OCI-LY1 (cell line): ENCODE results near the gene MED13L.

Experiments
- H2AFZ ChIP-seq: fragments of 200-600 bp; sonication (generic), shearing (Covaris generic); 2 replicates; pipeline ENCODE4 v1.6.0; 2014; ENCODE audit warnings: antibody characterized with exemption, mild to moderate bottlenecking, low read length
- H3F3A ChIP-seq: fragments of 200-600 bp; sonication (generic), shearing (Covaris generic); 2 replicates; pipeline ENCODE4 v1.6.0; 2014; ENCODE audit warnings: mild to moderate bottlenecking, antibody characterized with exemption, low read length, moderate library complexity; ENCODE audit not compliant: insufficient read depth
- H3K27ac ChIP-seq: fragments of 200-600 bp; sonication (generic); 2 replicates; pipeline ENCODE4 v1.5.1; 2014; ENCODE audit warnings: low read length, mixed run types, mild to moderate bottlenecking, low read depth; ENCODE audit not compliant: poor library complexity, severe bottlenecking
- H3K27me3 ChIP-seq: fragments of 200-600 bp; sonication (generic); 2 replicates; pipeline ENCODE4 v1.6.0; 2014; ENCODE audit warnings: antibody characterized with exemption, mild to moderate bottlenecking, low read length, moderate library complexity; ENCODE audit not compliant: insufficient read depth
- H3K36me3 ChIP-seq: fragments of 200-600 bp; sonication (generic); 2 replicates; pipeline ENCODE4 v1.6.1; 2014; ENCODE audit warnings: mild to moderate bottlenecking, antibody characterized with exemption, low read length, moderate library complexity, mixed read lengths; ENCODE audit not compliant: insufficient read depth
- H3K4me1 ChIP-seq: fragments of 200-600 bp; sonication (generic); 2 replicates; pipeline ENCODE4 v1.5.1; 2014; ENCODE audit warnings: mild to moderate bottlenecking, low read length, moderate library complexity; ENCODE audit not compliant: insufficient read depth, severe bottlenecking
- H3K4me2 ChIP-seq: fragments of 200-600 bp; sonication (generic), shearing (Covaris generic); 2 replicates; pipeline ENCODE4 v1.6.1; 2014; ENCODE audit warnings: low read length
- H3K4me3 ChIP-seq: fragments of 200-600 bp; sonication (generic); 2 replicates; pipeline ENCODE4 v1.5.1; 2014; ENCODE audit warnings: low read length, low read depth, mild to moderate bottlenecking, mixed read lengths; ENCODE audit not compliant: poor library complexity, severe bottlenecking
- H3K79me2 ChIP-seq: fragments of 200-600 bp; shearing (Covaris generic); 2 replicates; pipeline ENCODE4 v1.6.1; 2016; ENCODE audit warnings: mixed run types, low read length, mixed read lengths; ENCODE audit not compliant: insufficient read depth
- H3K9ac ChIP-seq: fragments of 200-600 bp; sonication (generic), shearing (Covaris generic); 2 replicates; pipeline ENCODE4 v1.6.1; 2014; ENCODE audit warnings: mild to moderate bottlenecking, low read length, mixed read lengths
- H3K9me2 ChIP-seq: fragments of 200-600 bp; sonication (generic), shearing (Covaris generic); 2 replicates; pipeline ENCODE4 v1.6.1; 2014; ENCODE audit warnings: low read depth, mild to moderate bottlenecking, low read length, mixed read lengths
- H3K9me3 ChIP-seq: fragments of 200-600 bp; shearing (Covaris generic); 2 replicates; pipeline ENCODE4 v1.6.1; 2014; ENCODE audit warnings: low read length, mixed read lengths
- H4K20me1 ChIP-seq: fragments of 200-600 bp; sonication (generic), shearing (Covaris generic); 2 replicates; pipeline ENCODE4 v1.6.0; 2016; ENCODE audit warnings: mild to moderate bottlenecking, low read length; ENCODE audit not compliant: insufficient read depth
- CTCF ChIP-seq: fragments of 200-600 bp; sonication (generic), shearing (Covaris generic); IDR thresholded peaks from 2 replicates; pipeline ENCODE4 v1.5.1; 2017; ENCODE audit warnings: mild to moderate bottlenecking, antibody characterized with exemption, low read length, moderate library complexity, mixed read lengths
- EZH2 ChIP-seq: fragments of 200-600 bp; sonication (generic), shearing (Covaris generic); IDR thresholded peaks from 2 replicates; pipeline ENCODE4 v1.8.0; 2017; ENCODE audit warnings: borderline replicate concordance, mixed run types, mild to moderate bottlenecking, antibody characterized with exemption, low read length, moderate library complexity, mixed read lengths

MED13L gene

GRCh38 chr12:115944837-115945490 lies 332.5 kb downstream of the MED13L start:
- no peak overlapping the region for H2AFZ ChIP-seq
- H4K20me1 ChIP-seq: no peaks in the 10 kb centered on the region
- H3K9ac ChIP-seq: no peak overlapping the region
- no peaks in the 10 kb centered on the region for H3K9me3 ChIP-seq
- no peaks in the 10 kb centered on the region for H3K27me3 ChIP-seq
- no peaks in the 10 kb centered on the region for H3K79me2 ChIP-seq
- H3K9me2 ChIP-seq: no peaks in the 10 kb centered on the region
- H3F3A ChIP-seq: no peaks in the 10 kb centered on the region
- no peaks in the 10 kb centered on the region for H3K4me1 ChIP-seq
- no peak overlapping the region for H3K27ac ChIP-seq
- H3K4me3 ChIP-seq: no peak overlapping the region
- H3K36me3 ChIP-seq: no peaks in the 10 kb centered on the region
- TF ChIP-seq CTCF: no peak
- TF ChIP-seq EZH2: no peak
- no peak overlapping the region for H3K4me2 ChIP-seq

- Histone ChIP-seq H3K79me2 (no peaks in the 10 kb centered on the region), H4K20me1 (no peaks in the 10 kb centered on the region), H3F3A (no peaks in the 10 kb centered on the region), H3K9me2 (no peaks in the 10 kb centered on the region), H3K4me3 (no peak overlapping the region), H3K9me3 (no peaks in the 10 kb centered on the region), H3K4me1 (no peaks in the 10 kb centered on the region), H3K9ac (no peak overlapping the region), H3K36me3 (no peaks in the 10 kb centered on the region), H3K27ac (no peak overlapping the region), H2AFZ (no peak overlapping the region), H3K27me3 (no peaks in the 10 kb centered on the region), H3K4me2 (no peak overlapping the region)
- no peak for TF ChIP-seq CTCF
- no peak for TF ChIP-seq EZH2
Measured at GRCh38 chr12:115944392-115944742, 333.1 kb downstream of the MED13L start.

GRCh38 chr12:115943630-115944391 lies 333.7 kb downstream of the MED13L start:
- no peaks in the 10 kb centered on the region for H3F3A ChIP-seq
- no peaks in the 10 kb centered on the region for H3K36me3 ChIP-seq
- H2AFZ ChIP-seq: no peak overlapping the region
- TF ChIP-seq CTCF (no peak), EZH2 (no peak)
- peaks cover 4% of the 10 kb centered on the region for H3K9me3 ChIP-seq
- H3K9ac ChIP-seq: no peak overlapping the region
- H4K20me1 ChIP-seq: no peaks in the 10 kb centered on the region
- H3K27me3 ChIP-seq: no peaks in the 10 kb centered on the region; the same call in 1 of the 2 replicates
- no peaks in the 10 kb centered on the region for H3K4me1 ChIP-seq
- no peak overlapping the region for H3K4me2 ChIP-seq
- H3K4me3 ChIP-seq: no peak overlapping the region
- H3K9me2 ChIP-seq: no peaks in the 10 kb centered on the region
- H3K79me2 ChIP-seq: no peaks in the 10 kb centered on the region
- H3K27ac ChIP-seq: no peak overlapping the region
